Natural killer cell (primary cell): ENCODE data around the gene EFCAB6. TPM values are rescaled to one million over a fixed set of nuclear protein-coding genes. Genes with fewer than 3 reads are reported as not detected.

Experiments used
- ATAC-seq, 3 donors: fragments of 150-1000 bp in 2 of 3; fragments of 200-7000 bp in 1 of 3; cut with Tn5 transposase; 1 replicate in 1 of 3; 2 replicates in 2 of 3; pipeline ENCODE4 v1.10.0; 2021; ENCODE audit warnings: mild to moderate bottlenecking in 2 of 3, moderate library complexity in 2 of 3
- DNase-seq, 2 donors: peaks; one replicate each; pipeline versions ENCODE4 v3.0.0 to v3.0.0-alpha.2; 2013 to 2021; ENCODE audit warnings: mixed read lengths in 1 of 2
- H3K27ac ChIP-seq: one replicate; pipeline ENCODE4 v1.5.1; 2013; ENCODE audit warnings: mild to moderate bottlenecking, low read length
- H3K27me3 ChIP-seq: one replicate; pipeline ENCODE4 v1.6.1; 2013; ENCODE audit warnings: low read length; ENCODE audit not compliant: control insufficient read depth, insufficient read depth
- H3K36me3 ChIP-seq: one replicate; pipeline ENCODE4 v1.6.1; 2013; ENCODE audit warnings: low read length; ENCODE audit not compliant: control insufficient read depth, insufficient read depth
- H3K4me1 ChIP-seq: one replicate; pipeline ENCODE4 v1.6.1; 2013; ENCODE audit warnings: low read length; ENCODE audit not compliant: control insufficient read depth, insufficient read depth
- H3K4me3 ChIP-seq: one replicate; pipeline ENCODE4 v1.5.1; 2013; ENCODE audit warnings: low read length
- H3K9me3 ChIP-seq: one replicate; pipeline ENCODE4 v1.6.1; 2013; ENCODE audit warnings: low read length; ENCODE audit not compliant: control insufficient read depth, insufficient read depth
- H3K27ac Mint-ChIP-seq, 2 donors: one replicate each; pipeline ENCODE4 v1.8.0; 2022; ENCODE audit warnings: mild to moderate bottlenecking in 2 of 2, mixed read lengths in 2 of 2, moderate library complexity in 1 of 2
- H3K27me3 Mint-ChIP-seq, 2 donors: one replicate each; pipeline ENCODE4 v1.8.0; 2022; ENCODE audit warnings: low read depth in 2 of 2, mixed read lengths in 2 of 2
- H3K36me3 Mint-ChIP-seq: one replicate; pipeline ENCODE4 v1.8.0; 2022; ENCODE audit warnings: mixed read lengths
- H3K4me1 Mint-ChIP-seq, 2 donors: one replicate each; pipeline ENCODE4 v1.8.0; 2022; ENCODE audit warnings: mixed read lengths in 2 of 2
- H3K4me3 Mint-ChIP-seq: one replicate; pipeline ENCODE4 v1.8.0; 2022; ENCODE audit warnings: mild to moderate bottlenecking, moderate library complexity, mixed read lengths
- H3K9me3 Mint-ChIP-seq, 2 donors: one replicate each; pipeline ENCODE4 v1.8.0; 2022; ENCODE audit warnings: mixed read lengths in 2 of 2
- WGBS: methylation state at CpG from one replicate; pipeline ENCODE4 v1.1.7; 2013; ENCODE audit warnings: missing lambda C conversion rate; ENCODE audit not compliant: insufficient coverage; 5-methylcytosine and 5-hydroxymethylcytosine counted together
- intact Hi-C: fragments of 100-400 bp; cut with micrococcal nuclease; formaldehyde crosslinking; loops from one replicate; pipeline ENCODE4 v1.14.2; 2022
- total RNA-seq, 4 donors: library from RNA; stranded (reverse); fragments of 120-200 nt in 1 of 4; gene quantifications; one replicate each; pipeline versions ENCODE4 v1.2.3 to v1.2.4, GENCODE V29; 2013 to 2022
- TF ChIP-seq, protein P1 (sequence below): fragments of 200-600 bp; IDR thresholded peaks from one replicate; pipeline ENCODE4 v1.8.0; 2022; ENCODE audit warnings: antibody characterized with exemption

Gene EFCAB6
- total RNA-seq, 3 donors from 2014 or later (not counting 1 experiment from before 2014, with no cell fraction given) = 0.23 to 0.35 (median 0.26) TPM

- H3K9me3 Mint-ChIP-seq = no peaks in the 10 kb centered on the region
- H3K4me1 Mint-ChIP-seq = no peaks in the 10 kb centered on the region
- DNase-seq (no peak), ATAC-seq (no peak)
- TF ChIP-seq, protein P1, sequence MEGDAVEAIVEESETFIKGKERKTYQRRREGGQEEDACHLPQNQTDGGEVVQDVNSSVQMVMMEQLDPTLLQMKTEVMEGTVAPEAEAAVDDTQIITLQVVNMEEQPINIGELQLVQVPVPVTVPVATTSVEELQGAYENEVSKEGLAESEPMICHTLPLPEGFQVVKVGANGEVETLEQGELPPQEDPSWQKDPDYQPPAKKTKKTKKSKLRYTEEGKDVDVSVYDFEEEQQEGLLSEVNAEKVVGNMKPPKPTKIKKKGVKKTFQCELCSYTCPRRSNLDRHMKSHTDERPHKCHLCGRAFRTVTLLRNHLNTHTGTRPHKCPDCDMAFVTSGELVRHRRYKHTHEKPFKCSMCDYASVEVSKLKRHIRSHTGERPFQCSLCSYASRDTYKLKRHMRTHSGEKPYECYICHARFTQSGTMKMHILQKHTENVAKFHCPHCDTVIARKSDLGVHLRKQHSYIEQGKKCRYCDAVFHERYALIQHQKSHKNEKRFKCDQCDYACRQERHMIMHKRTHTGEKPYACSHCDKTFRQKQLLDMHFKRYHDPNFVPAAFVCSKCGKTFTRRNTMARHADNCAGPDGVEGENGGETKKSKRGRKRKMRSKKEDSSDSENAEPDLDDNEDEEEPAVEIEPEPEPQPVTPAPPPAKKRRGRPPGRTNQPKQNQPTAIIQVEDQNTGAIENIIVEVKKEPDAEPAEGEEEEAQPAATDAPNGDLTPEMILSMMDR = no peak
- Histone ChIP-seq H3K36me3 (no peaks in the 10 kb centered on the region), H3K4me3 (no peak overlapping the region), H3K4me1 (no peaks in the 10 kb centered on the region), H3K27ac (no peak overlapping the region), H3K9me3 (no peaks in the 10 kb centered on the region), H3K27me3 (no peaks in the 10 kb centered on the region)
- no CpG with 5 or more reads among the region's 2 CpGs for WGBS
- intact Hi-C loops = no loop called here
- H3K27me3 Mint-ChIP-seq = peaks cover 8 to 17% of the 10 kb centered on the region in 2 donors
- H3K27ac Mint-ChIP-seq = no peak overlapping the region
- no peak overlapping the region for H3K4me3 Mint-ChIP-seq
- H3K36me3 Mint-ChIP-seq = no peaks in the 10 kb centered on the region
Observed at GRCh38 chr22:43529461-43529860, 282.6 kb downstream of the EFCAB6 start.

- Histone ChIP-seq H3K36me3 (no peaks in the 10 kb centered on the region), H3K4me3 (no peak overlapping the region), H3K4me1 (no peaks in the 10 kb centered on the region), H3K27me3 (no peaks in the 10 kb centered on the region), H3K27ac (no peak overlapping the region), H3K9me3 (no peaks in the 10 kb centered on the region)
- peaks cover 8 to 17% of the 10 kb centered on the region in 2 donors for H3K27me3 Mint-ChIP-seq
- H3K4me3 Mint-ChIP-seq = no peak overlapping the region
- 77% methylated on average over 12 of the region's 12 CpGs for WGBS
- no peaks in the 10 kb centered on the region for H3K9me3 Mint-ChIP-seq
- intact Hi-C loops = no loop called here
- no peaks in the 10 kb centered on the region for H3K36me3 Mint-ChIP-seq
- no peaks in the 10 kb centered on the region for H3K4me1 Mint-ChIP-seq
- TF ChIP-seq, protein P1 = no peak
- no peak for DNase-seq
- no peak for ATAC-seq
- H3K27ac Mint-ChIP-seq = no peak overlapping the region
Observed at GRCh38 chr22:43528601-43529360, 283.3 kb downstream of the EFCAB6 start.

- no peak for DNase-seq
- intact Hi-C loops = no loop called here
- Mint-ChIP-seq H3K4me3 (no peak overlapping the region), H3K27me3 (peaks cover 8 to 17% of the 10 kb centered on the region in 2 donors), H3K4me1 (no peaks in the 10 kb centered on the region), H3K27ac (no peak overlapping the region), H3K36me3 (no peaks in the 10 kb centered on the region), H3K9me3 (no peaks in the 10 kb centered on the region)
- H3K4me3 ChIP-seq = no peak overlapping the region
- H3K27ac ChIP-seq = no peak overlapping the region
- no peaks in the 10 kb centered on the region for H3K9me3 ChIP-seq
- TF ChIP-seq, protein P1 = no peak
- WGBS = 93% methylated on average over 5 of the region's 5 CpGs
- H3K27me3 ChIP-seq = no peaks in the 10 kb centered on the region
- H3K4me1 ChIP-seq = no peaks in the 10 kb centered on the region
- no peak for ATAC-seq
- no peaks in the 10 kb centered on the region for H3K36me3 ChIP-seq
Observed at GRCh38 chr22:43526946-43527345, 285.2 kb downstream of the EFCAB6 start.
